ENCODE measurements around the gene LCK. TPM values are rescaled to one million over a fixed set of nuclear protein-coding genes. Genes with fewer than 3 reads are reported as not detected.

LCK gene
- 1 to 10 TPM in 2 of 4 donors, under 1 TPM in 2; 0.47 to 3.5 (median 1.2) TPM for total RNA-seq

- H3K36me3 ChIP-seq: no peaks in the 10 kb centered on the region
- 61% methylated on average over 8 of the region's 25 CpGs; no CpG with 5 or more reads in 1 of the 2 donors for WGBS, 2 donors (ENCODE audit: low coverage in 1 of 2)
- peak within 1 kb of the TSS in 1 of 2 donors; percentile 23 for H3K4me3 ChIP-seq
- TF ChIP-seq EP300 (IDR thresholded peaks at IDR 0.05) (no peak), POLR2A (IDR thresholded peaks at IDR 0.05) (no peak), POLR2AphosphoS5 (IDR thresholded peaks at IDR 0.05) (no peak)
- ATAC-seq: no peak
- H3K27ac ChIP-seq: peak within 1 kb of the TSS in 3 of 4 donors; percentile 61 to 71 (median 63)
- peaks cover 0 to 35% (median 16%) of the 10 kb centered on the region in 3 donors for H3K4me1 ChIP-seq
- H3K9me3 ChIP-seq: no peaks in the 10 kb centered on the region
- H3K27me3 ChIP-seq: peaks cover 8% of the 10 kb centered on the region
These were observed at the start of gene LCK for GRCh38 chr1:32250893-32251716. TSS of gene LCK (plus strand) at chr1:32251265. CDS start at chr1:32274330, 23,065 bp downstream.

GRCh38 chr1:32204943-32205361 lies 46.1 kb upstream of the LCK start:
- ATAC-seq: no peak
- WGBS, 2 donors (ENCODE audit: low coverage in 1 of 2): 27 to 33% methylated on average over 19 to 24 of the region's 26 CpGs
- Histone ChIP-seq H3K4me1 (peaks cover under 1 to 53% (median 21%) of the 10 kb centered on the region in 3 donors), H3K27me3 (no peaks in the 10 kb centered on the region), H3K9me3 (no peaks in the 10 kb centered on the region), H3K36me3 (no peaks in the 10 kb centered on the region), H3K27ac (peak overlapping the region in 3 of 4 donors; percentile 66 to 72 (median 66)), H3K4me3 (peak overlapping the region; percentile 51 to 69)
- no peak for TF ChIP-seq POLR2A (IDR thresholded peaks at IDR 0.05)

DNA sequence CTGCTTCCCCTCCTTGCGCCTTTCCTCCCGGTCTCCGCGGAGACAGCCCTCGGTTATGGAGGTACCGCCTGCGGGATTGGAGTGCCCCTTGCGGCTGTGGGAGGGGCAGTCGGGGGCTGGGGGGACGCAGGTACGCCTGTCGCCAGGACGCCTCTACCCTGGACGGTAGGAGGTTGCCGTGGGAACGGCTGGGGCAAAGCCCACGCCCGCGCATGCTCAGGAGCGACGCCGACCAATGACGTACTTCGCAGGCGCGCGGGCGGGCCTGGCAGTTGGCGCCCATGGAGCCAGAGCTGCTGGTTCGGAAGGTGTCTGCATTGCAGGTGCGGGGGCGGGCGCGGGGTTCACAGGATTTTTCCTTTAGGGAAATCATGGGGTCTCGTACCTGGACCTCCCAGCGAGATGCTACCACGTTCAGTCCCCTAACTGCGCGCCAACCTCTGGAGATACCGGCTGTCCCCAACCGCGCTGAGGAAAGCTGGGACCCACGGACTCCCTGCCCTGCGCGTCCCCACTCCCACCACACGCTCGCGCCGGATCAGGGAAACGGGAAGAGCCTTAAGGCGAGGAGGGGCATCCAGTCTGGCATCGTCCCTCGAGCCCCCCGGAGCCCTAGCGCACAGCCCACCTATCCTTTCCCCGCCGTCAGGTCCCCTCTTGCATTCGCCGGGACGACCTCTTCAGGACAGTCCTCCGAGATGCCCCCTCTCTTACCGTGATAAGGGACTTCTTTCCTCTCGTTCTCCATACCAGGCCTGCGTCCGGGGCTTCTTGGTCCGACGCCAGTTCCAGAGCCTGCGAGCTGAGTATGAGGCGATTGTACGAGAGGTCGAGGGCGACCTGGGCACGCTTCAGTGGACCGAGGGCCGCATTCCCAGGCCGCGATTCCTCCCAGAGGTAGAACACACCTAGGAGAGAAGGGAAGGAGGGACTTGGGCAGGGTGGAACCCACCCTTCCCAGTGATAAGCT lies 45.4 kb upstream of the LCK start, which contains the start of gene IQCC:
TSS of gene IQCC (plus strand) at position 271 of the 970 bp plus-strand sequence. CDS start at position 282, 11 bp downstream.
- Histone ChIP-seq H3K27me3 (no peaks in the 10 kb centered on the region), H3K9me3 (no peaks in the 10 kb centered on the region), H3K4me3 (peak within 1 kb of the TSS; percentile 51 to 69), H3K27ac (peak within 1 kb of the TSS in 3 of 4 donors; percentile 66 to 72 (median 66)), H3K36me3 (no peaks in the 10 kb centered on the region), H3K4me1 (peaks cover 0 to 48% (median 20%) of the 10 kb centered on the region in 3 donors)
- TF ChIP-seq EP300 (IDR thresholded peaks at IDR 0.05) (no peak), POLR2A (IDR thresholded peaks at IDR 0.05) (peak in 1 of 2 donors; percentile 43), POLR2AphosphoS5 (IDR thresholded peaks at IDR 0.05) (peak; percentile 59)
- WGBS, 2 donors (ENCODE audit: low coverage in 1 of 2): 2 to 3% methylated on average over 7 to 12 of the region's 77 CpGs
- ATAC-seq: peak; percentile 88

DNA sequence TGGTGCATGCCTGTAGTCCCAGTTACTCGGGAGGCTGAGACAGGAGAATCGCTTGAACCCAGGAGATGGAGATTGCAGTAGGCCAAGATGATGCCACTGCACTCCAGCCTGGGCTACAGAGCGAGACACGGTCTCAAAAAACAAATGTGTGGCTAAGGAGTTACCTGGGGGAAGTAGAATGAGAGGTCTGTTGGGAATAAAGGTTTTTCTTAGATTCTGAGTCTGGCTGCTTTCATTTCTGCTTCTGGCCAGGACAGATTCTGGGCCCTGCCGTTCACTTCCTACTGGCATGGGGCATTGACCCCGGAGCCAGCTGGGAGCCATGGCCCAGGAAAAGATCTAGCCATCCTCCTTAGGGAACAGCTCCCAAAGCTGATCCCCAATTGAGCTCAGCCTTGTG lies 42.6 kb upstream of the LCK start:
- Histone ChIP-seq H3K27me3 (no peaks in the 10 kb centered on the region), H3K27ac (no peak overlapping the region), H3K4me1 (peaks cover 0 to 31% (median 12%) of the 10 kb centered on the region in 3 donors), H3K36me3 (peaks cover 0 to 11% of the 10 kb centered on the region in 2 donors), H3K4me3 (no peak overlapping the region), H3K9me3 (no peaks in the 10 kb centered on the region)
- ATAC-seq: no peak
- TF ChIP-seq POLR2A (IDR thresholded peaks at IDR 0.05): no peak
- no peak for TF ChIP-seq CTCF (IDR thresholded peaks at IDR 0.05)
- TF ChIP-seq POLR2AphosphoS5 (IDR thresholded peaks at IDR 0.05): no peak
- TF ChIP-seq EP300 (IDR thresholded peaks at IDR 0.05): no peak
- WGBS, 2 donors (ENCODE audit: low coverage in 1 of 2): 75 to 90% methylated on average over 4 to 6 of the region's 6 CpGs

- H3K4me1 ChIP-seq: peaks cover 0 to 31% (median 12%) of the 10 kb centered on the region in 3 donors
- H3K4me3 ChIP-seq: no peak within 1 kb of the TSS
- no peaks in the 10 kb centered on the region for H3K27me3 ChIP-seq
- no peak for TF ChIP-seq POLR2A (IDR thresholded peaks at IDR 0.05)
- no peak for TF ChIP-seq CTCF (IDR thresholded peaks at IDR 0.05)
- TF ChIP-seq EP300 (IDR thresholded peaks at IDR 0.05): no peak
- no peak for TF ChIP-seq POLR2AphosphoS5 (IDR thresholded peaks at IDR 0.05)
- peaks cover 0 to 15% of the 10 kb centered on the region in 2 donors for H3K36me3 ChIP-seq
- no peaks in the 10 kb centered on the region for H3K9me3 ChIP-seq
- 57% methylated on average over 5 of the region's 5 CpGs; no CpG with 5 or more reads in 1 of the 2 donors for WGBS, 2 donors (ENCODE audit: low coverage in 1 of 2)
- no peak for ATAC-seq
- H3K27ac ChIP-seq: no peak within 1 kb of the TSS
These were observed 42.2 kb upstream of the LCK start, which contains the start of gene DCDC2B for GRCh38 chr1:32208891-32209328. TSS of gene DCDC2B (plus strand) at chr1:32209089. CDS start at chr1:32209094, 5 bp downstream.
